WERI-Rb-1 (cell line): ENCODE data around the gene DPYSL3.

Experiments used
- DNase-seq: peaks from one replicate; pipeline ENCODE4 v3.0.0-alpha.2; 2020
- H3K27ac ChIP-seq: fragments of 250-450 bp; sonication (Bioruptor Pico); 2 replicates; pipeline ENCODE4 v1.5.1; 2020; ENCODE audit warnings: mild to moderate bottlenecking, moderate library complexity
- H3K27me3 ChIP-seq: fragments of 250-450 bp; sonication (Bioruptor Pico); 2 replicates; pipeline ENCODE4 v1.5.1; 2021; ENCODE audit warnings: mild to moderate bottlenecking, low read depth, moderate library complexity; ENCODE audit not compliant: insufficient read depth, severe bottlenecking
- H3K36me3 ChIP-seq: fragments of 250-450 bp; sonication (Bioruptor Pico); 2 replicates; pipeline ENCODE4 v1.5.1; 2020; ENCODE audit warnings: mild to moderate bottlenecking, moderate library complexity
- H3K4me3 ChIP-seq: 2 replicates; pipeline ENCODE4 v1.5.1; 2011; ENCODE audit warnings: low read depth, mild to moderate bottlenecking, control low read depth, low read length
- H3K9me3 ChIP-seq: fragments of 250-450 bp; sonication (Bioruptor Pico); 2 replicates; pipeline ENCODE4 v1.5.1; 2021; ENCODE audit warnings: mild to moderate bottlenecking, moderate library complexity; ENCODE audit not compliant: severe bottlenecking
- CTCF ChIP-seq: IDR thresholded peaks from 2 replicates; pipeline ENCODE4 v1.5.1; 2011; ENCODE audit warnings: low read depth, mild to moderate bottlenecking, control low read depth, inconsistent platforms, low read length

The DPYSL3 gene

GRCh38 chr5:147431586-147431985, 78.3 kb downstream of the DPYSL3 start:
- H3K27ac ChIP-seq = no peak overlapping the region
- no peak for DNase-seq
- H3K27me3 ChIP-seq = no peaks in the 10 kb centered on the region
- no peak for TF ChIP-seq CTCF
- no peak overlapping the region for H3K4me3 ChIP-seq
- H3K36me3 ChIP-seq = peaks cover 37% of the 10 kb centered on the region
- no peaks in the 10 kb centered on the region for H3K9me3 ChIP-seq

- no peak overlapping the region for H3K27ac ChIP-seq
- H3K4me3 ChIP-seq = no peak overlapping the region
- H3K36me3 ChIP-seq = peaks cover 45% of the 10 kb centered on the region
- H3K27me3 ChIP-seq = no peaks in the 10 kb centered on the region
- no peaks in the 10 kb centered on the region for H3K9me3 ChIP-seq
- no peak for DNase-seq
- no peak for TF ChIP-seq CTCF
Observed at GRCh38 chr5:147430628-147431027, 79.2 kb downstream of the DPYSL3 start.

DNA sequence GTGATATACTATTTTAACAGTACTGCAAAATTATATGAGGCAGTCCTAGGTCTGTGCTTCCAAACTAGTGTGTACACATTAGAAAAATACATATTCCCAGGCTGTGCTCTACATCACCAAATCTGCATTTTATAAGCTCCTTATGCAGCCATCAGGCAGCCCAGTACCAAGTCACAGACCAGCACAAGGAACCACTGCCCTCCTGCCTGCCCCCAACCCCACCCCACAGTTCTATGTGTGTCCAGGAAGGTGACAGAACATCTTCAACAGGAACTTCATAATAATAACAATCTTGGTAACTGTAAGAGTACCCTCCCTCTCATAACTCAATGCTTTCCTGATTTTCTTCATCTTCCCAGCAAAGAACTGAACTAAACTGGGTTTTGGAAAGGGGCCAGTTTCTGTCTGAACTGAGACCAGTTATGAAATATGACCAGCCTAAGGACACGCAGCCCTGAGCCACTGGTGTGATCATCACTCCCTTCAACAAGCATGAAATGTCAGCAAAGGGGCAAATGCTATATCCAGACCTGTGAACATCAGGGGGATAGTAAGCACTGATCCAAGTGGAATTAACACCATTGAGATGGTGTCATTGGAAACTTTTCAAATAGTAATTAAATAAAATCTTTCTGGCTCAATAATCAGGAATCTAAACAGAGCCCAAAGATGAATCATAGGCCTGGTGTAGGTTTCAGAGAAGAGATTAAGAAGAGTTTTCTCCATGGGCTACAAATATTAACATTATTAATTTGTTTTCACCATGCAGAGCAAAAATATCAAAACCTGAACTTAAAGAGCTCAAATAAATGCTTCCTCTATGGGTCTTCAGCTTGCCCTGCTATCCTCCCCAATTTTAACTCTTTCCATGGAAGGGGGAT, 82.1 kb downstream of the DPYSL3 start:
- no peaks in the 10 kb centered on the region for H3K9me3 ChIP-seq
- H3K36me3 ChIP-seq = peaks cover 53% of the 10 kb centered on the region
- no peak overlapping the region for H3K27ac ChIP-seq
- H3K27me3 ChIP-seq = no peaks in the 10 kb centered on the region
- H3K4me3 ChIP-seq = no peak overlapping the region
- no peak for DNase-seq
- TF ChIP-seq CTCF = no peak

DNA sequence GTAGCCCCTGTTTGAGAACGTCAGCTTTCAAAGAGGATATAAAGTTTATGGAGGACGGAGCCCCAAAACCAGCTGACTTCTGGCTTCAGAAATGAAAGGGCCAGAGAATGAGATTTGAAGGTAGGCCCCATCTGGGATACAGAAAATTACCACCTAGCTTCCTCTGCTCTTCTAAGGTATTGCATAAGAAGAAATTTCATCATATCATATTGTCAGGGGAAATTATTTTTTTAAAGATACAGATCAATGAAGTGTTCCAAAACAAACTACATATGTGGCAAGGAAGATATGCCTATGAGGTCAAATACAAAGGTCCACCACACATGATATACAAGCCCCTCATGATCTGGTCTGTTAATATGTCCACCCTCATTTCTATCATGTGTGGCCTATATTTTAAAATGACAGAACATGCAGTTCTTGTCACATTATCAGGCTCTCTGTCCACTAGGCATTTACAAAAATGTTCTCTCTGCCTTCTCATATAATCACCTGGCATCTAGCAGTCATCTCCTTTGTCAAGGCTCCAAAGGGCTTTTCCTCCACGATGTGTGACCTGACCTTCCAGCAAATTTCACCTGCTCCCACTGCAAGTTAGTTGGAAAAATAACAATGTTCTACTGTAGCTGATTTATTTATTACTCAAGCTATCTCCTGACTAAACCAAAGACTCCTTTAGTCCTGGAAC, 83.1 kb downstream of the DPYSL3 start:
- no peak for DNase-seq
- Histone ChIP-seq H3K36me3 (peaks cover 60% of the 10 kb centered on the region), H3K27ac (no peak overlapping the region), H3K9me3 (no peaks in the 10 kb centered on the region), H3K4me3 (no peak overlapping the region), H3K27me3 (no peaks in the 10 kb centered on the region)
- no peak for TF ChIP-seq CTCF

- H3K36me3 ChIP-seq = peaks cover 90% of the 10 kb centered on the region
- no peaks in the 10 kb centered on the region for H3K27me3 ChIP-seq
- no peak overlapping the region for H3K27ac ChIP-seq
- no peak for DNase-seq
- H3K4me3 ChIP-seq = no peak overlapping the region
- H3K9me3 ChIP-seq = no peaks in the 10 kb centered on the region
- TF ChIP-seq CTCF = no peak
Observed at GRCh38 chr5:147418613-147419012, 91.3 kb downstream of the DPYSL3 start.
